ENCODE measurements around the gene OR52K2.

The OR52K2 gene

DNA sequence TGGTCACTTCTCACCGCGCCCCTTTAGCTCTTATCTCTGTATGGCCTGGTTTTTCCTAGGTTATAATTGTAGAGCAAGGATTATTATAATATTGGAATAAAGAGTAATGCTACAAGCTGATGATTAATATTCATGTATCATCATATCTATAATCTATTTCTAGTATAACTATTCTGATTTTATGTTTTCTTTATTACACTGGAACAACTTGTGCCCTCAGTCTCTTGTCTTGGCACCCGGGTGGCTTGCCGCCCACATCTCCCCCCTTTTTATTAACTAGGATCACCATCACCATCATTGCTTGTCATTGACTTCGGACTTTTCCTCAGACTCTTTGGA, 44.4 kb downstream of the OR52K2 start:
- in situ Hi-C loops (cut with HindIII; ENCODE audit: low pct_ligation_motif_present, low sequenced_read_pairs): no loop called here
- H3K36me3 ChIP-seq (replicated peaks): no peaks in the 10 kb centered on the region
- H3K4me3 ChIP-seq (ENCODE audit: low read depth, low read length): no peak overlapping the region
- TF ChIP-seq, protein P1, sequence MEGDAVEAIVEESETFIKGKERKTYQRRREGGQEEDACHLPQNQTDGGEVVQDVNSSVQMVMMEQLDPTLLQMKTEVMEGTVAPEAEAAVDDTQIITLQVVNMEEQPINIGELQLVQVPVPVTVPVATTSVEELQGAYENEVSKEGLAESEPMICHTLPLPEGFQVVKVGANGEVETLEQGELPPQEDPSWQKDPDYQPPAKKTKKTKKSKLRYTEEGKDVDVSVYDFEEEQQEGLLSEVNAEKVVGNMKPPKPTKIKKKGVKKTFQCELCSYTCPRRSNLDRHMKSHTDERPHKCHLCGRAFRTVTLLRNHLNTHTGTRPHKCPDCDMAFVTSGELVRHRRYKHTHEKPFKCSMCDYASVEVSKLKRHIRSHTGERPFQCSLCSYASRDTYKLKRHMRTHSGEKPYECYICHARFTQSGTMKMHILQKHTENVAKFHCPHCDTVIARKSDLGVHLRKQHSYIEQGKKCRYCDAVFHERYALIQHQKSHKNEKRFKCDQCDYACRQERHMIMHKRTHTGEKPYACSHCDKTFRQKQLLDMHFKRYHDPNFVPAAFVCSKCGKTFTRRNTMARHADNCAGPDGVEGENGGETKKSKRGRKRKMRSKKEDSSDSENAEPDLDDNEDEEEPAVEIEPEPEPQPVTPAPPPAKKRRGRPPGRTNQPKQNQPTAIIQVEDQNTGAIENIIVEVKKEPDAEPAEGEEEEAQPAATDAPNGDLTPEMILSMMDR (IDR thresholded peaks at IDR 0.05; ENCODE audit: low read depth, low read length, missing control alignments): no peak
- no peak for DNase-seq
- H3K27me3 ChIP-seq (replicated peaks): no peaks in the 10 kb centered on the region
- H3K27ac ChIP-seq: no peak overlapping the region

DNA sequence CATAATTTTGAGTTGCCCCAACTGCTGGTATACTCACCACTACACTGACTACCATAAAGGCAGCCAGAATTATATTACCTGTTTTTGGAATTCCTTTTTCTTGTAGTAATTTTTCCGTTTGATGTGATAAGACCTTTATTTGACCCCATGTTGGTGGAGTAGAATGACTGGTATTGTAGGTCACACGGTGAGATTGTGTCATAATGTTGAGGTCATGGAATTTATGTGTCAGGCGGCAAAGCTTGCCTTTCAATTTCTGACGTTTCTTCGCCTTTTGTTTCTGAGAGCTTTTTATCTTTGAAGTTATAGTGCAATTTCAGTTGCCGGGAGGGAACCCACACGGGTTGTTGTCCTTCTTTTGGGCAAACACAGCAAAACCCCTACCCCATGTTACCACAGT, 46.4 kb downstream of the OR52K2 start:
- no peak for DNase-seq
- H3K27ac ChIP-seq: no peak overlapping the region
- H3K36me3 ChIP-seq (replicated peaks): no peaks in the 10 kb centered on the region
- no peaks in the 10 kb centered on the region for H3K27me3 ChIP-seq (replicated peaks)
- in situ Hi-C loops (cut with HindIII; ENCODE audit: low pct_ligation_motif_present, low sequenced_read_pairs): no loop called here
- TF ChIP-seq, protein P1 (IDR thresholded peaks at IDR 0.05; ENCODE audit: low read depth, low read length, missing control alignments): no peak
- no peak overlapping the region for H3K4me3 ChIP-seq (ENCODE audit: low read depth, low read length)

DNA sequence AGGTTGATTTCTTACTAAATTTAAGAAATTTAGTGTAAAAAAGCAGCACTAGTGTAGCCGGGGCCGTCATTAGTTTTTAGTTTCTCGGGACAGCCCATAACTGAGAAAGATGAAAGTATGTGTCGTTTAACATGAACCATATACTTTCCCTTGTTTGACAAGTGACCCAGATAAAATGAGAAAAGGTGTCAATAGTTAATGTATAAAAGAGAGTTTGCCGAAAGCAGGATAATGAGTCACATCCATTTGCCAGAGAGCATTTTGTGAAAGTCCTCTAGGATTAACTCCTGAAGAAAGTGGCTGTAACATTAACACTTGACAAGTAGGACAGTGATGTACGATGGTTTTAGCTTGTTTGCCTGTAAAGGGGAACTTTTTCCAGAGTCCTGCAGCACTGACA, 46.9 kb downstream of the OR52K2 start:
- no peaks in the 10 kb centered on the region for H3K36me3 ChIP-seq (replicated peaks)
- H3K27ac ChIP-seq: no peak overlapping the region
- H3K27me3 ChIP-seq (replicated peaks): no peaks in the 10 kb centered on the region
- in situ Hi-C loops (cut with HindIII; ENCODE audit: low pct_ligation_motif_present, low sequenced_read_pairs): no loop called here
- no peak overlapping the region for H3K4me3 ChIP-seq (ENCODE audit: low read depth, low read length)
- no peak for DNase-seq
- TF ChIP-seq, protein P1 (IDR thresholded peaks at IDR 0.05; ENCODE audit: low read depth, low read length, missing control alignments): no peak

DNA sequence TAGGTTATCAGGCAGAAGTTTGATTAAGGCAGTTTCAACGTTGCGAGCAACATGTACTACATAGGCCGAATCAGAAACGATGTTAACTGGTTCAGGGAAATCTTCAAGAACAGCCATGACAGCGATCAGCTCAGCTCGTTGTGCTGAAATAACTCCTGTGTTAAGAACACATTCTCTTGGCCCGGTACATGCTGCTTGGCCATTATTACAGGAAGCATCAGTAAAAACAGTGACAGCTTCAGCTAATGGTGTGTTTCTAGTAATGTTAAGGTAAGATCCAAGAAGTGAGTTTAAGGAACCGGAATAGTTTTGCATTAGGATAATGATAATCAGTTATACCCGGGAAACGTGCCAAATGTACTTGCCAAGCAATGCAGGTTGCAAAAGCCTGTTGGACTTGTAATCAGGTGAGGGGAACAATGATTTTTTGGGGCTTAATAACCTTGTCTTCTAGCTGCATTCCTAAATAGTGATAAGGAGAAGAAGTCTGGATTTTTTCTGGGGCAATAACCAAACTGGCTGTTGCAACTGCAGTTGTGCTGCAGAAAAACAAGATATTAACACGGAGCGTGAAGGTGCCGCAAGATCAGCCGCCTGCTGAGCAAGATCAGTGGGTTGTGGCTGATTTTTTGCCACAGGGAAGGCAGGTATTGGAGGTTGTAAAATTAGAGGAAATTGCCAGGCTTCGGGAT, 47.6 kb downstream of the OR52K2 start:
- DNase-seq: no peak

More for the DNA sequence above, 47.6 kb downstream of the OR52K2 start:
- Histone ChIP-seq H3K27me3 (replicated peaks) (no peaks in the 10 kb centered on the region), H3K4me3 (ENCODE audit: low read depth, low read length) (no peak overlapping the region), H3K36me3 (replicated peaks) (no peaks in the 10 kb centered on the region), H3K27ac (no peak overlapping the region)
- TF ChIP-seq, protein P1 (IDR thresholded peaks at IDR 0.05; ENCODE audit: low read depth, low read length, missing control alignments): no peak
- in situ Hi-C loops (cut with HindIII; ENCODE audit: low pct_ligation_motif_present, low sequenced_read_pairs): no loop called here

Measured in brain microvascular endothelial cell (primary cell).